ENCODE data around the gene UBE2D2. TPM values are rescaled to one million over a fixed set of nuclear protein-coding genes. Genes with fewer than 3 reads are reported as not detected.

The UBE2D2 gene
- total and polyA plus RNA-seq, 2 experiments from 2014 or later, result 120 to 172 TPM

DNA sequence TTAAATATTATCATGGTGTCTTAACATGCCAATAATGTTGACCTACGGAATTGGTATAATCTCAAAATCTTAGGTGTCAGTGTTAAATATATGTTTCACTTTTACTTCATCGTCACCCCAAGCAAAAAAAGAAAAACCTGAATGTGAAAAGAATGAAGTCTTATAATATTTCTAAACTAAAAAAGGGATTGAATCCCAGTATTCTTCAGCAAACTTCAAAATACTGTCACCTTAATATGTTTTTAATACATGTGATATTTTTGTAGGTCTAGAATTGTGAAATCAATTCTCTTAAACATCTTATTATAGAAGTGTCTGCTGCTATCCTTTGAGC lies 14.1 kb downstream of the UBE2D2 start:
- Histone ChIP-seq H3F3A (replicated peaks; ENCODE audit: low read depth) (peaks cover 20% of the 10 kb centered on the region), H3K4me2 (no peak overlapping the region), H3K36me3 (ENCODE audit: insufficient read depth) (no peaks in the 10 kb centered on the region), H3K9me2 (ENCODE audit: insufficient read depth) (no peaks in the 10 kb centered on the region), H3K4me3 (no peak overlapping the region), H3K4me1 (ENCODE audit: insufficient read depth) (peaks cover 10% of the 10 kb centered on the region; the same call in 1 of the 2 replicates), H3K27me3 (ENCODE audit: insufficient read depth) (no peaks in the 10 kb centered on the region), H3K79me2 (replicated peaks; ENCODE audit: insufficient read depth) (peaks cover 100% of the 10 kb centered on the region), H2AFZ (no peak overlapping the region), H4K20me1 (replicated peaks; ENCODE audit: insufficient read depth) (peaks cover 86% of the 10 kb centered on the region), H3K27ac (ENCODE audit: low read depth) (no peak overlapping the region)
- TF ChIP-seq ZNF331 (CRISPR knock-in tag; IDR thresholded peaks at IDR 0.05; ENCODE audit: low read depth), result no peak
- TF ChIP-seq EZH2phosphoT487 (IDR thresholded peaks at IDR 0.05; ENCODE audit: unreplicated experiment), result no peak
- TF ChIP-seq, protein P1, sequence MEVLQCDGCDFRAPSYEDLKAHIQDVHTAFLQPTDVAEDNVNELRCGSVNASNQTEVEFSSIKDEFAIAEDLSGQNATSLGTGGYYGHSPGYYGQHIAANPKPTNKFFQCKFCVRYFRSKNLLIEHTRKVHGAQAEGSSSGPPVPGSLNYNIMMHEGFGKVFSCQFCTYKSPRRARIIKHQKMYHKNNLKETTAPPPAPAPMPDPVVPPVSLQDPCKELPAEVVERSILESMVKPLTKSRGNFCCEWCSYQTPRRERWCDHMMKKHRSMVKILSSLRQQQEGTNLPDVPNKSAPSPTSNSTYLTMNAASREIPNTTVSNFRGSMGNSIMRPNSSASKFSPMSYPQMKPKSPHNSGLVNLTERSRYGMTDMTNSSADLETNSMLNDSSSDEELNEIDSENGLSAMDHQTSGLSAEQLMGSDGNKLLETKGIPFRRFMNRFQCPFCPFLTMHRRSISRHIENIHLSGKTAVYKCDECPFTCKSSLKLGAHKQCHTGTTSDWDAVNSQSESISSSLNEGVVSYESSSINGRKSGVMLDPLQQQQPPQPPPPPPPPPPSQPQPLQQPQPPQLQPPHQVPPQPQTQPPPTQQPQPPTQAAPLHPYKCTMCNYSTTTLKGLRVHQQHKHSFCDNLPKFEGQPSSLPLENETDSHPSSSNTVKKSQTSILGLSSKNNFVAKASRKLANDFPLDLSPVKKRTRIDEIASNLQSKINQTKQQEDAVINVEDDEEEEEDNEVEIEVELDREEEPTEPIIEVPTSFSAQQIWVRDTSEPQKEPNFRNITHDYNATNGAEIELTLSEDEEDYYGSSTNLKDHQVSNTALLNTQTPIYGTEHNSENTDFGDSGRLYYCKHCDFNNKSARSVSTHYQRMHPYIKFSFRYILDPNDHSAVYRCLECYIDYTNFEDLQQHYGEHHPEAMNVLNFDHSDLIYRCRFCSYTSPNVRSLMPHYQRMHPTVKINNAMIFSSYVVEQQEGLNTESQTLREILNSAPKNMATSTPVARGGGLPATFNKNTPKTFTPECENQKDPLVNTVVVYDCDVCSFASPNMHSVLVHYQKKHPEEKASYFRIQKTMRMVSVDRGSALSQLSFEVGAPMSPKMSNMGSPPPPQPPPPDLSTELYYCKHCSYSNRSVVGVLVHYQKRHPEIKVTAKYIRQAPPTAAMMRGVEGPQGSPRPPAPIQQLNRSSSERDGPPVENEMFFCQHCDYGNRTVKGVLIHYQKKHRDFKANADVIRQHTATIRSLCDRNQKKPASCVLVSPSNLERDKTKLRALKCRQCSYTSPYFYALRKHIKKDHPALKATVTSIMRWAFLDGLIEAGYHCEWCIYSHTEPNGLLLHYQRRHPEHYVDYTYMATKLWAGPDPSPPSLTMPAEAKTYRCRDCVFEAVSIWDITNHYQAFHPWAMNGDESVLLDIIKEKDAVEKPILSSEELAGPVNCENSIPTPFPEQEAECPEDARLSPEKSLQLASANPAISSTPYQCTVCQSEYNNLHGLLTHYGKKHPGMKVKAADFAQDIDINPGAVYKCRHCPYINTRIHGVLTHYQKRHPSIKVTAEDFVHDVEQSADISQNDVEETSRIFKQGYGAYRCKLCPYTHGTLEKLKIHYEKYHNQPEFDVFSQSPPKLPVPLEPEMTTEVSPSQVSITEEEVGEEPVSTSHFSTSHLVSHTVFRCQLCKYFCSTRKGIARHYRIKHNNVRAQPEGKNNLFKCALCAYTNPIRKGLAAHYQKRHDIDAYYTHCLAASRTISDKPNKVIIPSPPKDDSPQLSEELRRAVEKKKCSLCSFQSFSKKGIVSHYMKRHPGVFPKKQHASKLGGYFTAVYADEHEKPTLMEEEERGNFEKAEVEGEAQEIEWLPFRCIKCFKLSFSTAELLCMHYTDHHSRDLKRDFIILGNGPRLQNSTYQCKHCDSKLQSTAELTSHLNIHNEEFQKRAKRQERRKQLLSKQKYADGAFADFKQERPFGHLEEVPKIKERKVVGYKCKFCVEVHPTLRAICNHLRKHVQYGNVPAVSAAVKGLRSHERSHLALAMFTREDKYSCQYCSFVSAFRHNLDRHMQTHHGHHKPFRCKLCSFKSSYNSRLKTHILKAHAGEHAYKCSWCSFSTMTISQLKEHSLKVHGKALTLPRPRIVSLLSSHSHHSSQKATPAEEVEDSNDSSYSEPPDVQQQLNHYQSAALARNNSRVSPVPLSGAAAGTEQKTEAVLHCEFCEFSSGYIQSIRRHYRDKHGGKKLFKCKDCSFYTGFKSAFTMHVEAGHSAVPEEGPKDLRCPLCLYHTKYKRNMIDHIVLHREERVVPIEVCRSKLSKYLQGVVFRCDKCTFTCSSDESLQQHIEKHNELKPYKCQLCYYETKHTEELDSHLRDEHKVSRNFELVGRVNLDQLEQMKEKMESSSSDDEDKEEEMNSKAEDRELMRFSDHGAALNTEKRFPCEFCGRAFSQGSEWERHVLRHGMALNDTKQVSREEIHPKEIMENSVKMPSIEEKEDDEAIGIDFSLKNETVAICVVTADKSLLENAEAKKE (CRISPR knock-in tag; IDR thresholded peaks at IDR 0.05), result no peak
- TF ChIP-seq, protein P2, sequence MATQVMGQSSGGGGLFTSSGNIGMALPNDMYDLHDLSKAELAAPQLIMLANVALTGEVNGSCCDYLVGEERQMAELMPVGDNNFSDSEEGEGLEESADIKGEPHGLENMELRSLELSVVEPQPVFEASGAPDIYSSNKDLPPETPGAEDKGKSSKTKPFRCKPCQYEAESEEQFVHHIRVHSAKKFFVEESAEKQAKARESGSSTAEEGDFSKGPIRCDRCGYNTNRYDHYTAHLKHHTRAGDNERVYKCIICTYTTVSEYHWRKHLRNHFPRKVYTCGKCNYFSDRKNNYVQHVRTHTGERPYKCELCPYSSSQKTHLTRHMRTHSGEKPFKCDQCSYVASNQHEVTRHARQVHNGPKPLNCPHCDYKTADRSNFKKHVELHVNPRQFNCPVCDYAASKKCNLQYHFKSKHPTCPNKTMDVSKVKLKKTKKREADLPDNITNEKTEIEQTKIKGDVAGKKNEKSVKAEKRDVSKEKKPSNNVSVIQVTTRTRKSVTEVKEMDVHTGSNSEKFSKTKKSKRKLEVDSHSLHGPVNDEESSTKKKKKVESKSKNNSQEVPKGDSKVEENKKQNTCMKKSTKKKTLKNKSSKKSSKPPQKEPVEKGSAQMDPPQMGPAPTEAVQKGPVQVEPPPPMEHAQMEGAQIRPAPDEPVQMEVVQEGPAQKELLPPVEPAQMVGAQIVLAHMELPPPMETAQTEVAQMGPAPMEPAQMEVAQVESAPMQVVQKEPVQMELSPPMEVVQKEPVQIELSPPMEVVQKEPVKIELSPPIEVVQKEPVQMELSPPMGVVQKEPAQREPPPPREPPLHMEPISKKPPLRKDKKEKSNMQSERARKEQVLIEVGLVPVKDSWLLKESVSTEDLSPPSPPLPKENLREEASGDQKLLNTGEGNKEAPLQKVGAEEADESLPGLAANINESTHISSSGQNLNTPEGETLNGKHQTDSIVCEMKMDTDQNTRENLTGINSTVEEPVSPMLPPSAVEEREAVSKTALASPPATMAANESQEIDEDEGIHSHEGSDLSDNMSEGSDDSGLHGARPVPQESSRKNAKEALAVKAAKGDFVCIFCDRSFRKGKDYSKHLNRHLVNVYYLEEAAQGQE (IDR thresholded peaks at IDR 0.05; ENCODE audit: unreplicated experiment), result no peak
- TF ChIP-seq, protein P3, sequence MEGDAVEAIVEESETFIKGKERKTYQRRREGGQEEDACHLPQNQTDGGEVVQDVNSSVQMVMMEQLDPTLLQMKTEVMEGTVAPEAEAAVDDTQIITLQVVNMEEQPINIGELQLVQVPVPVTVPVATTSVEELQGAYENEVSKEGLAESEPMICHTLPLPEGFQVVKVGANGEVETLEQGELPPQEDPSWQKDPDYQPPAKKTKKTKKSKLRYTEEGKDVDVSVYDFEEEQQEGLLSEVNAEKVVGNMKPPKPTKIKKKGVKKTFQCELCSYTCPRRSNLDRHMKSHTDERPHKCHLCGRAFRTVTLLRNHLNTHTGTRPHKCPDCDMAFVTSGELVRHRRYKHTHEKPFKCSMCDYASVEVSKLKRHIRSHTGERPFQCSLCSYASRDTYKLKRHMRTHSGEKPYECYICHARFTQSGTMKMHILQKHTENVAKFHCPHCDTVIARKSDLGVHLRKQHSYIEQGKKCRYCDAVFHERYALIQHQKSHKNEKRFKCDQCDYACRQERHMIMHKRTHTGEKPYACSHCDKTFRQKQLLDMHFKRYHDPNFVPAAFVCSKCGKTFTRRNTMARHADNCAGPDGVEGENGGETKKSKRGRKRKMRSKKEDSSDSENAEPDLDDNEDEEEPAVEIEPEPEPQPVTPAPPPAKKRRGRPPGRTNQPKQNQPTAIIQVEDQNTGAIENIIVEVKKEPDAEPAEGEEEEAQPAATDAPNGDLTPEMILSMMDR (conservative IDR thresholded peaks at IDR 0.05; ENCODE audit: low read depth in 2 of 2), result no peak
- Mint-ChIP-seq H3K36me3 (ENCODE audit: low read depth) (peaks cover 14% of the 10 kb centered on the region), H3K9me3 (no peaks in the 10 kb centered on the region), H3K4me3 (no peak overlapping the region), H3K27me3 (ENCODE audit: insufficient read depth, low read depth, poor library complexity) (no peaks in the 10 kb centered on the region), H3K27ac (0 out of 2 replicates have a peak overlapping the region, but pooled peaks have one; percentile 42), H3K4me1 (peaks cover 21% of the 10 kb centered on the region; the same call in 2 of the 3 replicates)
- DNase-seq (ENCODE audit: low spot score) (no peak), ATAC-seq (no peak)
